HCT116 (cell line): ENCODE data around the gene LMAN2L. TPM values are rescaled to one million over a fixed set of nuclear protein-coding genes. Genes with fewer than 3 reads are reported as not detected.
A peak's percentile ranks its signal among the peaks of the same experiment; 100 is the strongest.

Source experiments
- ATAC-seq: fragments of 200-7000 bp; cut with Tn5 transposase; 2 replicates; pipeline ENCODE4 v1.9.1; 2020; ENCODE audit warnings: mild to moderate bottlenecking, moderate library complexity
- BruUV-seq: library from RNA; stranded (reverse); fragments of 400-500 nt; replicated peaks from 2 replicates; lab custom pipeline; 2021; lab: Mats Ljungman, UMichigan
- CTCF ChIA-PET: fragments of 300-600 bp; sonication (Branson Sonifier 250); formaldehyde crosslinking; loops from one replicate; lab custom pipeline; 2021; ENCODE audit warnings: antibody characterized with exemption; lab: Charles Lee
- POLR2A ChIA-PET: fragments of 300-600, 350-600 bp; sonication (Branson Sonifier 250); formaldehyde crosslinking; loops from one replicate; lab custom pipeline; 2021; ENCODE audit warnings: antibody characterized with exemption; lab: Charles Lee
- RAD21 ChIA-PET, 2 experiments: fragments of 300-600 bp; sonication (Branson Sonifier 250); formaldehyde crosslinking; loops; one replicate each; lab custom pipeline; 2023; ENCODE audit warnings: low total read pairs in 2 of 2; ENCODE audit not compliant: uncharacterized antibody in 2 of 2, unreplicated experiment in 2 of 2, low non-redundant PET in 1 of 2; lab: Charles Lee
- DNase-seq: peaks from one replicate; pipeline ENCODE4 v3.0.0-alpha.2; 2010; ENCODE audit warnings: low read depth, low spot score
- H2AFZ ChIP-seq: fragments of 200-600 bp; shearing (Covaris generic), sonication (generic); 2 replicates; pipeline ENCODE4 v1.6.1; 2017; ENCODE audit warnings: low read depth, mixed run types, mixed read lengths, antibody characterized with exemption, low read length; ENCODE audit not compliant: poor library complexity, severe bottlenecking
- H3K27ac ChIP-seq: 2 replicates; pipeline ENCODE4 v1.5.1; 2012; ENCODE audit warnings: low read depth, low read length
- H3K27me3 ChIP-seq: fragments of 200-600 bp; sonication (generic); 2 replicates; pipeline ENCODE4 v1.6.1; 2016; ENCODE audit warnings: mixed run types, low read length, mixed read lengths; ENCODE audit not compliant: insufficient read depth
- H3K36me3 ChIP-seq, 2 experiments: fragments of 200-500 bp in 1 of 2; fragments of 200-600 bp in 1 of 2; sonication (Bioruptor generic) in 1 of 2; sonication (generic) in 1 of 2; 2 replicates each; pipeline versions ENCODE4 v1.5.1 to v1.6.1; 2014 to 2016; ENCODE audit warnings: low read length in 2 of 2, inconsistent platforms in 1 of 2, mixed read lengths in 1 of 2, mixed run types in 1 of 2; ENCODE audit not compliant: insufficient read depth in 2 of 2, control insufficient read depth in 1 of 2
- H3K4me1 ChIP-seq, 2 experiments: fragments of 200-600 bp in 1 of 2; sonication (generic) in 1 of 2; 2 replicates each; pipeline versions ENCODE4 v1.5.1 to v1.6.1; 2012 to 2017; ENCODE audit warnings: low read length in 2 of 2, inconsistent platforms in 1 of 2, mild to moderate bottlenecking in 1 of 2, mixed read lengths in 1 of 2, mixed run types in 1 of 2, moderate library complexity in 1 of 2; ENCODE audit not compliant: insufficient read depth in 2 of 2, control insufficient read depth in 1 of 2
- H3K4me2 ChIP-seq: fragments of 200-600 bp; sonication (generic); 2 replicates; pipeline ENCODE4 v1.6.1; 2017; ENCODE audit warnings: mixed run types, low read length, mixed read lengths
- H3K4me3 ChIP-seq, 2 experiments: fragments of 200-600 bp in 1 of 2; sonication (generic) in 1 of 2; replicated peaks in 1 of 2; 2 replicates each; pipeline ENCODE4 v1.5.1; 2011 to 2016; ENCODE audit warnings: low read length in 2 of 2, control low read depth in 1 of 2, low read depth in 1 of 2, mild to moderate bottlenecking in 1 of 2, mixed read lengths in 1 of 2, mixed run types in 1 of 2
- H3K79me2 ChIP-seq: fragments of 200-600 bp; sonication (generic); 2 replicates; pipeline ENCODE4 v1.6.1; 2017; ENCODE audit warnings: mild to moderate bottlenecking, mixed run types, low read length, moderate library complexity, mixed read lengths; ENCODE audit not compliant: insufficient read depth
- H3K9ac ChIP-seq: fragments of 200-600 bp; sonication (generic); 2 replicates; pipeline ENCODE4 v1.6.1; 2016; ENCODE audit warnings: low read length, mixed read lengths
- H3K9me2 ChIP-seq: fragments of 200-600 bp; sonication (generic), shearing (Covaris generic); 2 replicates; pipeline ENCODE4 v1.6.1; 2017; ENCODE audit warnings: mixed run types, mild to moderate bottlenecking, moderate library complexity; ENCODE audit not compliant: insufficient read depth
- H3K9me3 ChIP-seq, 2 experiments: fragments of 200-500 bp in 1 of 2; fragments of 200-600 bp in 1 of 2; sonication (Bioruptor generic) in 1 of 2; sonication (generic) in 1 of 2; 2 replicates each; pipeline ENCODE4 v1.6.1; 2014 to 2017; ENCODE audit warnings: low read length in 2 of 2, mixed read lengths in 2 of 2, inconsistent platforms in 1 of 2, low read depth in 1 of 2, mild to moderate bottlenecking in 1 of 2, mixed run types in 1 of 2, moderate library complexity in 1 of 2; ENCODE audit not compliant: control insufficient read depth in 1 of 2, insufficient read depth in 1 of 2
- H4K20me1 ChIP-seq: fragments of 200-600 bp; sonication (generic), shearing (Covaris generic); 2 replicates; pipeline ENCODE4 v1.6.1; 2017; ENCODE audit warnings: mixed run types, mild to moderate bottlenecking, moderate library complexity; ENCODE audit not compliant: insufficient read depth
- EGR1 ChIP-seq: IDR thresholded peaks from 2 replicates; pipeline ENCODE4 v1.6.1; 2012; ENCODE audit warnings: low read depth
- ELF1 ChIP-seq: IDR thresholded peaks from 2 replicates; pipeline ENCODE4 v1.6.1; 2012; ENCODE audit warnings: low read depth, borderline replicate concordance
- EZH2phosphoT487 ChIP-seq: fragments of 200-600 bp; IDR thresholded peaks from 2 replicates; pipeline ENCODE4 v1.6.1; 2018; ENCODE audit warnings: antibody characterized with exemption, borderline replicate concordance
- JUND ChIP-seq: IDR thresholded peaks from 2 replicates; pipeline ENCODE4 v1.6.1; 2012
- POLR2A ChIP-seq: IDR thresholded peaks from 2 replicates; pipeline ENCODE4 v1.7.0; 2011; ENCODE audit warnings: borderline replicate concordance; ENCODE audit not compliant: insufficient read depth, insufficient read length; ENCODE audit errors: extremely low read depth
- POLR2AphosphoS5 ChIP-seq: IDR thresholded peaks from 2 replicates; pipeline ENCODE4 v1.6.1; 2011; ENCODE audit warnings: mild to moderate bottlenecking, low read depth, low read length, moderate library complexity
- RAD21 ChIP-seq: IDR thresholded peaks from 2 replicates; pipeline ENCODE4 v1.6.1; 2012; ENCODE audit warnings: low read depth, mild to moderate bottlenecking
- SIN3A ChIP-seq: IDR thresholded peaks from 2 replicates; pipeline ENCODE4 v1.6.1; 2012; ENCODE audit warnings: low read depth
- SP1 ChIP-seq: IDR thresholded peaks from 2 replicates; pipeline ENCODE4 v1.6.1; 2012; ENCODE audit warnings: low read depth
- SRF ChIP-seq: IDR thresholded peaks from 2 replicates; pipeline ENCODE4 v1.6.1; 2012; ENCODE audit warnings: low read depth
- TCF7L2 ChIP-seq: IDR thresholded peaks from 2 replicates; pipeline ENCODE4 v1.7.0; 2011; ENCODE audit warnings: borderline replicate concordance, inconsistent platforms; ENCODE audit not compliant: insufficient read depth, insufficient read length; ENCODE audit errors: extremely low read depth
- ZFX ChIP-seq: fragments of 450-650 bp; IDR thresholded peaks from 2 replicates; pipeline ENCODE4 v1.6.1; 2017
- ZNF274 ChIP-seq: fragments of 200-500 bp; sonication (Bioruptor generic); IDR thresholded peaks from 2 replicates; pipeline ENCODE4 v1.6.1; 2014; ENCODE audit warnings: mild to moderate bottlenecking, low read depth, low read length, inconsistent platforms
- intact Hi-C: fragments of 100-400 bp; cut with micrococcal nuclease; formaldehyde crosslinking; loops from 2 replicates; pipeline ENCODE4 v1.10.0; 2022
- total RNA-seq: library from RNA; stranded (reverse); gene quantifications from one replicate; pipeline ENCODE4 v1.2.1, GENCODE V29; 2021; ENCODE audit not compliant: unreplicated experiment
- TF ChIP-seq, protein P1 (sequence below): IDR thresholded peaks from 2 replicates; pipeline ENCODE4 v1.6.1; 2012
- TF ChIP-seq, protein P2 (sequence below), 3 experiments: fragments of 200-600 bp in 1 of 3; sonication (generic) in 1 of 3; IDR thresholded peaks in 2 of 3; conservative IDR thresholded peaks in 1 of 3; 2 replicates each; pipeline ENCODE4 v1.5.1; 2012 to 2017; ENCODE audit warnings: low read depth in 2 of 3, low read length in 2 of 3, antibody characterized with exemption in 1 of 3, borderline replicate concordance in 1 of 3, control low read depth in 1 of 3, mild to moderate bottlenecking in 1 of 3, mixed read lengths in 1 of 3, mixed run types in 1 of 3, moderate library complexity in 1 of 3; ENCODE audit not compliant: insufficient read depth in 1 of 3
- TF ChIP-seq, protein P3 (sequence below): IDR thresholded peaks from 2 replicates; pipeline ENCODE4 v1.6.1; 2012

The LMAN2L gene
- total RNA-seq, 1 experiment from 2014 or later = 15.2 TPM

DNA sequence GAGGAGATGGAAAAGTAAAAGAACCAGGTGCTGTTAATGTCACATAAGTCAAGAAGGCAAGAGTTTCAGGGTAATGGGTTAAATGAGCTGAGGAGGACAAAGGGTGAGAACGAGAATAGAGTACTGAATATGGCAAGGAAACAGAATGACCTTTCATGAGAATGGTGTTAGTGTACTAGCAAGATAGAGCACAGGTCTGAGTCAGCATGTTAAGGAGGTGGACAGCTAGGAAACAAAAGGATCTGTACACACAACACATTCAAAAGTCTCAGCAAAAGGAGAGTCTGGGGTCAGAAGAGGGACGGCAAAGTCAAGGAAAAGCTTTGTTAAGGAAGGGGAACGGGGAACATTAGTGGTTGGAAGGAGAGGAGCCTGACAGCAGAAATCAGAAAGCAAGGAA lies 28.9 kb downstream of the LMAN2L start (continued):
- TF ChIP-seq POLR2AphosphoS5 (no peak), RAD21 (no peak), EZH2phosphoT487 (no peak), JUND (no peak), ZNF274 (no peak), POLR2A (no peak)
- TF ChIP-seq, protein P1, sequence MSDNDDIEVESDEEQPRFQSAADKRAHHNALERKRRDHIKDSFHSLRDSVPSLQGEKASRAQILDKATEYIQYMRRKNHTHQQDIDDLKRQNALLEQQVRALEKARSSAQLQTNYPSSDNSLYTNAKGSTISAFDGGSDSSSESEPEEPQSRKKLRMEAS = no peak

DNA sequence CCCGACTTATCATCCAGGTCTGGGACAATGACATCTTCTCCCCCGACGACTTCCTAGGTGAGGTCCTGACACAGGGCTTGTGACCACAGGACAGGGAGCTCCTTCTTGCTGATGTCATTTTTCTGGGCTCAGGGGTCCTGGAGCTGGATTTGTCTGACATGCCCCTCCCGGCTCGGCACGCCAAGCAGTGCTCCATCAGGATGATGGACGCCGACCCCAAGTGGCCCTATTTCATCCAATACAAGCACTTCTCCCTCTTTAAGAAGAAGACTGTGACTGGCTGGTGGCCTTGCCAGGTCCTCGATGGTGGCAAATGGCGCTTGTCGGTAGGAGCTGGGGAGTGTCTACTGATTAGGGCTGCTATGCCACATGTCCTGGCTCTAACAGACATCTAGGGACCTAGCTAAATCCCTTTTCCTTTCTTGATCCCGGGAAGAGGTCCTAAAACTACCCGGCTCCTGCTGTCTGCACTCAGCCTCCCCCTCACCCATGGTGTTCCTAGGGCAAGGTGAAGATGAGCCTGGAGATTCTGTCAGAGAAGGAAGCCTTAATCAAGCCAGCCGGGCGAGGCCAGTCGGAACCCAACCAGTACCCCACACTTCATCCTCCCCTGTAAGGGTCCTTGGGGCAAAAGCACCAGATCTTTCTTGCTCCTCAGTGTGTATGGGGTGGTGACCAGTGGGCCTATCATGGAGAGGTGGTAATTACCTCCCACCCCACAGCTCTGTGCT lies 36.7 kb downstream of the LMAN2L start:
- H3K9ac ChIP-seq = no peak overlapping the region
- no peaks in the 10 kb centered on the region for H3K27me3 ChIP-seq
- ChIA-PET CTCF (no interaction called here), RAD21 (interaction anchor here in 1 of 2 experiments (0.5 kb wide), 1 partner anchor 14 kb away, joined by 4 read pairs; no protein-coding TSS in a partner anchor), POLR2A (no interaction called here)
- intact Hi-C loops = no loop called here
- H3K9me3 ChIP-seq = no peaks in the 10 kb centered on the region
- DNase-seq (no peak), ATAC-seq (no peak)
- H2AFZ ChIP-seq = no peak overlapping the region
- H3K4me3 ChIP-seq = no peak overlapping the region
- H3K36me3 ChIP-seq = peaks cover 16 to 19% of the 10 kb centered on the region in 2 experiments; a peak in 3 of 4 replicates
- H3K4me2 ChIP-seq = no peak overlapping the region
- H3K9me2 ChIP-seq = no peaks in the 10 kb centered on the region
- no peak overlapping the region for H3K27ac ChIP-seq
- BruUV-seq = TSS peak; percentile 22
- TF ChIP-seq ELF1 (no peak), SIN3A (no peak), SRF (no peak), ZNF274 (no peak), EGR1 (no peak), POLR2AphosphoS5 (no peak), ZFX (no peak), SP1 (no peak), TCF7L2 (no peak)
- TF ChIP-seq, protein P2, sequence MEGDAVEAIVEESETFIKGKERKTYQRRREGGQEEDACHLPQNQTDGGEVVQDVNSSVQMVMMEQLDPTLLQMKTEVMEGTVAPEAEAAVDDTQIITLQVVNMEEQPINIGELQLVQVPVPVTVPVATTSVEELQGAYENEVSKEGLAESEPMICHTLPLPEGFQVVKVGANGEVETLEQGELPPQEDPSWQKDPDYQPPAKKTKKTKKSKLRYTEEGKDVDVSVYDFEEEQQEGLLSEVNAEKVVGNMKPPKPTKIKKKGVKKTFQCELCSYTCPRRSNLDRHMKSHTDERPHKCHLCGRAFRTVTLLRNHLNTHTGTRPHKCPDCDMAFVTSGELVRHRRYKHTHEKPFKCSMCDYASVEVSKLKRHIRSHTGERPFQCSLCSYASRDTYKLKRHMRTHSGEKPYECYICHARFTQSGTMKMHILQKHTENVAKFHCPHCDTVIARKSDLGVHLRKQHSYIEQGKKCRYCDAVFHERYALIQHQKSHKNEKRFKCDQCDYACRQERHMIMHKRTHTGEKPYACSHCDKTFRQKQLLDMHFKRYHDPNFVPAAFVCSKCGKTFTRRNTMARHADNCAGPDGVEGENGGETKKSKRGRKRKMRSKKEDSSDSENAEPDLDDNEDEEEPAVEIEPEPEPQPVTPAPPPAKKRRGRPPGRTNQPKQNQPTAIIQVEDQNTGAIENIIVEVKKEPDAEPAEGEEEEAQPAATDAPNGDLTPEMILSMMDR (IDR thresholded peaks at IDR 0.05 in 2 of 3, conservative IDR thresholded peaks at IDR 0.05 in 1 of 3; ENCODE audit: borderline replicate concordance in 1 of 3, insufficient read depth in 1 of 3, low read depth in 2 of 3, low read length in 2 of 3) = no peak
- TF ChIP-seq, protein P3, sequence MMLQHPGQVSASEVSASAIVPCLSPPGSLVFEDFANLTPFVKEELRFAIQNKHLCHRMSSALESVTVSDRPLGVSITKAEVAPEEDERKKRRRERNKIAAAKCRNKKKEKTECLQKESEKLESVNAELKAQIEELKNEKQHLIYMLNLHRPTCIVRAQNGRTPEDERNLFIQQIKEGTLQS = no peak
- H3K79me2 ChIP-seq = no peaks in the 10 kb centered on the region
- no peaks in the 10 kb centered on the region for H3K4me1 ChIP-seq
- no peaks in the 10 kb centered on the region for H4K20me1 ChIP-seq
